Effector CD8-positive, alpha-beta T cell (primary cell): ENCODE results near the gene LRRC9.

ENCODE experiments used
- DNase-seq: peaks from one replicate; lab custom pipeline; 2025; lab: John Stamatoyannopoulos, UW

LRRC9 gene

DNA sequence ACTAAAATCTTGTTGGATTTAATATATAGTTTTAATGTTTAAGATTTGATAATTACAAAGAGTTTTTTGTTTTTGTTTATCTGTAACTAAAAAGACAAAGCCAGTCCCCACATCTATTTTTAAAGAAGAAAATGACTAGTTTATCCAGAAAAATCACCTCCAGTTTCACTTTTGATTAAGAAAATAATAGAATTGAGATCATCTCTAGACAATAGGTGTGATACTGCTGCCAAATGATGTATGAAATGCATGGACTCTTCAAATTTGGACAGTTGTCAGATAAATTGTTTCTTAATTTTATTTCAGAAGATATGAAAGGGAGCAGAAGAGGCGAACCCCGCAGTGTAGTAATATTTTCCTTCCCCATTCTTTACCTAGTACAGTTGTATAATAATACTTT is 191.8 kb downstream of the LRRC9 start:
- DNase-seq = no peak
